MM.1S (cell line): ENCODE data around the gene SEMA3E.

Experiments used
- DNase-seq: peaks from one replicate; pipeline ENCODE4 v3.0.0-alpha.2; 2015
- H2AFZ ChIP-seq: fragments of 300-600 bp; sonication (generic); 2 replicates; pipeline ENCODE4 v1.6.0; 2016; ENCODE audit warnings: antibody characterized with exemption, low read length
- H3F3A ChIP-seq: fragments of 300-600 bp; sonication (generic); 2 replicates; pipeline ENCODE4 v1.6.1; 2016; ENCODE audit warnings: mild to moderate bottlenecking, antibody characterized with exemption, low read length, moderate library complexity, mixed read lengths; ENCODE audit not compliant: insufficient read depth
- H3K27ac ChIP-seq: fragments of 300-600 bp; sonication (generic); 2 replicates; pipeline ENCODE4 v1.5.1; 2016; ENCODE audit warnings: mild to moderate bottlenecking, low read length
- H3K27me3 ChIP-seq: fragments of 300-600 bp; sonication (generic); replicated peaks from 2 replicates; pipeline ENCODE4 v1.6.0; 2016; ENCODE audit warnings: low read length; ENCODE audit not compliant: insufficient read depth
- H3K36me3 ChIP-seq: fragments of 300-600 bp; sonication (generic); replicated peaks from 2 replicates; pipeline ENCODE4 v1.6.1; 2016; ENCODE audit warnings: mild to moderate bottlenecking, low read length, mixed read lengths; ENCODE audit not compliant: insufficient read depth
- H3K4me1 ChIP-seq: fragments of 300-600 bp; sonication (generic); 2 replicates; pipeline ENCODE4 v1.6.1; 2016; ENCODE audit warnings: low read length, mixed read lengths
- H3K4me2 ChIP-seq: fragments of 300-600 bp; sonication (generic); 2 replicates; pipeline ENCODE4 v1.6.0; 2016; ENCODE audit warnings: low read depth, low read length
- H3K4me3 ChIP-seq: fragments of 300-600 bp; sonication (generic); 2 replicates; pipeline ENCODE4 v1.5.1; 2016; ENCODE audit warnings: low read length, mixed read lengths
- H3K79me2 ChIP-seq: fragments of 300-600 bp; sonication (generic); 2 replicates; pipeline ENCODE4 v1.6.1; 2016; ENCODE audit warnings: mixed run types, low read length, mixed read lengths
- H3K9ac ChIP-seq: fragments of 300-600 bp; sonication (generic); 2 replicates; pipeline ENCODE4 v1.6.1; 2016; ENCODE audit warnings: low read length, mixed read lengths
- H3K9me2 ChIP-seq: fragments of 300-600 bp; sonication (generic); replicated peaks from 2 replicates; pipeline ENCODE4 v1.6.1; 2016; ENCODE audit warnings: mild to moderate bottlenecking, low read length, mixed read lengths; ENCODE audit not compliant: insufficient read depth
- H3K9me3 ChIP-seq: fragments of 300-600 bp; sonication (generic); replicated peaks from 2 replicates; pipeline ENCODE4 v1.6.1; 2016; ENCODE audit warnings: mild to moderate bottlenecking, low read length, mixed read lengths; ENCODE audit not compliant: insufficient read depth
- H4K20me1 ChIP-seq: fragments of 300-600 bp; sonication (generic); 2 replicates; pipeline ENCODE4 v1.6.1; 2016; ENCODE audit warnings: mild to moderate bottlenecking, low read length, moderate library complexity, mixed read lengths; ENCODE audit not compliant: insufficient read depth
- CTCF ChIP-seq: fragments of 300-600 bp; sonication (generic); IDR thresholded peaks from 2 replicates; pipeline ENCODE4 v1.5.1; 2016; ENCODE audit warnings: antibody characterized with exemption, low read length, mixed read lengths
- EZH2 ChIP-seq: fragments of 300-600 bp; sonication (generic); optimal IDR thresholded peaks from 2 replicates; pipeline ENCODE3; 2017; ENCODE audit warnings: low read depth, mild to moderate bottlenecking, antibody characterized with exemption, low read length, mixed read lengths
- EZH2phosphoT487 ChIP-seq: fragments of 300-600 bp; sonication (generic); IDR thresholded peaks from 2 replicates; pipeline ENCODE4 v1.6.1; 2018; ENCODE audit warnings: antibody characterized with exemption, low read length

The SEMA3E gene

DNA sequence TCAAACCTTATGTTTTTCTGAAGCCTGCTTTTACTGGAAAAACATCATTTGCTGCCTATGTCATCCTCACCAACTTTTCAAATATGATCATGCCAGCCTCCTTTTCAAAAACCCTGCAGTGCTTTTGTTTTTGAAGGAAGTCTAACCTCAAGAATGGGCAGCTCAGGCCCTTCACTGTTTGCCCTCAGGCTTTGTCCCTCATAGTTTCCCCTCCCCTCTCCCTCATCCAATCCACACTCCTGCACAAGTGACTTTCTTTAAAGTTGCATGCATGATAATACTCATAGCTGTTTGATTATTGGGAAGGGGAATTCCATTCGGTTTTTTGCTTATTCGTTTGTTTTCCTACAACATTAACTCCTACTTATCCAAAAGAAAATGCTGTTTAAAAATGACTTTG, 219.4 kb downstream of the SEMA3E start:
- Histone ChIP-seq H3K4me2 (no peak overlapping the region), H3K27ac (no peak overlapping the region), H4K20me1 (no peaks in the 10 kb centered on the region), H3F3A (no peaks in the 10 kb centered on the region), H3K27me3 (no peaks in the 10 kb centered on the region), H2AFZ (no peak overlapping the region), H3K36me3 (no peaks in the 10 kb centered on the region), H3K4me3 (no peak overlapping the region), H3K9me3 (no peaks in the 10 kb centered on the region), H3K4me1 (no peaks in the 10 kb centered on the region), H3K9ac (no peak overlapping the region), H3K79me2 (no peaks in the 10 kb centered on the region), H3K9me2 (no peaks in the 10 kb centered on the region)
- TF ChIP-seq EZH2phosphoT487 (no peak), EZH2 (no peak), CTCF (no peak)
- no peak for DNase-seq

GRCh38 chr7:83427884-83428283, 221.1 kb downstream of the SEMA3E start:
- no peaks in the 10 kb centered on the region for H3K79me2 ChIP-seq
- no peaks in the 10 kb centered on the region for H3K9me2 ChIP-seq
- peak; percentile 41 for DNase-seq
- no peaks in the 10 kb centered on the region for H3K9me3 ChIP-seq
- H3K27me3 ChIP-seq: no peaks in the 10 kb centered on the region
- H3K4me1 ChIP-seq: no peaks in the 10 kb centered on the region
- H3F3A ChIP-seq: no peaks in the 10 kb centered on the region
- TF ChIP-seq EZH2 (no peak), CTCF (no peak), EZH2phosphoT487 (no peak)
- no peak overlapping the region for H3K9ac ChIP-seq
- no peak overlapping the region for H3K4me3 ChIP-seq
- no peak overlapping the region for H3K4me2 ChIP-seq
- H2AFZ ChIP-seq: no peak overlapping the region
- no peaks in the 10 kb centered on the region for H3K36me3 ChIP-seq
- no peak overlapping the region for H3K27ac ChIP-seq
- H4K20me1 ChIP-seq: no peaks in the 10 kb centered on the region

- Histone ChIP-seq H3K4me2 (no peak overlapping the region), H3K27me3 (no peaks in the 10 kb centered on the region), H3K27ac (no peak overlapping the region), H3K79me2 (no peaks in the 10 kb centered on the region), H3K9ac (no peak overlapping the region), H3K4me3 (no peak overlapping the region), H3K36me3 (no peaks in the 10 kb centered on the region), H2AFZ (no peak overlapping the region), H4K20me1 (no peaks in the 10 kb centered on the region), H3K9me3 (no peaks in the 10 kb centered on the region), H3F3A (no peaks in the 10 kb centered on the region), H3K9me2 (no peaks in the 10 kb centered on the region), H3K4me1 (no peaks in the 10 kb centered on the region)
- no peak for DNase-seq
- TF ChIP-seq CTCF (no peak), EZH2phosphoT487 (no peak), EZH2 (no peak)
Measured at GRCh38 chr7:83426325-83426724, 222.6 kb downstream of the SEMA3E start.
